CD4-positive, alpha-beta T cell treated with Interleukin-6 at 100 ng/mL for 8 hours (primary cell): ENCODE results near the gene PCCA.
"Not testable (repeated sequence)": the region's sequence is repeated elsewhere in the genome, so short reads cannot be mapped to it uniquely, and the experiment has no call there.

ENCODE experiments used
- DNase-seq: peaks from one replicate; pipeline ENCODE4 v3.0.0-alpha.2; 2020; ENCODE audit warnings: mixed read lengths, low spot score

The PCCA gene

DNA sequence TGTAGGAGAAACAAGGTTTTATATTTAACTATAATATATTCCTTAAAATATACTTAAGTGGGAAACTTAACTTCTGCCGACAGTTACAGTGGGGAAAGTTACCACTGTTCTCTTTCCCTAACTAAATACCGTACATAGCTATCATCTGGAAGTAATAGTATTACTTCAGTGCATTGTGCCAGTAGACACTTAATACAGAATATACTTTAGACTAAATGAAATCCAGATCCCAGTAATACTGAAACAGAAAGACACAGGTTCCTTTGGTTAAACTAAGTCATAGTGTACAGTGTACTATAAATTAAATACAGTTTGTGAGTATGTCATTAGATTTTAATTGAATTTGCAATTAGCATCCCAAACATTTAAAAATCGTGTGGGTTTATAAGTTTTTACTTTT is 107.5 kb downstream of the PCCA start:
- DNase-seq = no peak

DNA sequence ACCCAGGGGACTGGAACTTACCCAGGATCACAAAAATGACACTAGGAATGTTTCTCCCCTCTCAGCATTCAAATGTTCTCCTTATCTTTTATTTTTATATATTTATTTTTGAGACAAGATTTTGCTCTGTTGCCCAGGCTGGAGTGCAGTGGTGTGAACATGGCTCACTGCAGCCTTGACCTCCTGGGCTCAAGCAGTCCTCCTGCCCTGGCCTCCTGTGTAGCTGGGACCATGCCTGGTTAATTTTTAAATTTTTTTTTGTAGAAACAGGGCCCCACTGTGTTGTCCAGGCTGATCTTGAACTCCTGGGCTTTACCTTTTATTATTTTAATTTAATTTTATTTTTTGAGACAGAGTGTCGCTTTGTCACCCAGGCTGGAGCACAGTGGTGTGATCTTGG is 108.2 kb downstream of the PCCA start:
- no peak for DNase-seq

DNA sequence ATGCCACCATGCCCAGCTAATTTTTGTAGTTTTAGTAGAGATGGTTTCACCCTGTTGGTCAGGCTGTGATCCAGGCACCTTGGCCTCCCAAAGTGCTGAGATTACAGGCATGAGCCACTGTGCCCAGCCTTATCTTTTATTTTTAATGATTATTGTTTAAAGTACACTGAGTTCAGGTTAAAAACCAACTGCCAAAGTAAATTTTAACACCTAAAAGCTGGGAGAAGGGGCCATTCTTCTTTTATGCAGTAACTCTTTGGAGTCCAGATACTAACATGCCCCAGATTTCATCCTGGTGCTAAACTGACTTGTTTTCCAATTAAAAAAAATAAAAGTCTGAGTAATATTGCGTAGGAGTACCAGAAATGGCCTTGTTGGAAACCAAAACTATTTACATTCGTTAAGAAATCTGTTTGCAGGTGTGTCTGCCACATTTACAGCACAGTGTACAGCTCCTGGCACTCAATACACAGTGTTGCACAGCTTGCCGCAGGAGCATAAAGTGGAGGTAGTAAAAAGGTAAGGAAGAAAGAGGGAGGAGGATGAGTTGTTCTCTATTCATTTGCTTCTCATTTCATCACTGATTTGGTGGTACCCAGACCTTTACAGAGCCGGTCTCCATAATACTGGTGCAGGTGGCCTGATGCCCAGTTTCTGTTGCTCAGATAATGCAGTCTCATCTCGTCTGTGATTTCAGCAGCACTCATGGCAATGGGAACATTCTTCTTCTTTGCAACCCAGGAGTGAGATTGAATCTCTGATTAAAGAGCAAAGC is 108.9 kb downstream of the PCCA start:
- no peak for DNase-seq

DNA sequence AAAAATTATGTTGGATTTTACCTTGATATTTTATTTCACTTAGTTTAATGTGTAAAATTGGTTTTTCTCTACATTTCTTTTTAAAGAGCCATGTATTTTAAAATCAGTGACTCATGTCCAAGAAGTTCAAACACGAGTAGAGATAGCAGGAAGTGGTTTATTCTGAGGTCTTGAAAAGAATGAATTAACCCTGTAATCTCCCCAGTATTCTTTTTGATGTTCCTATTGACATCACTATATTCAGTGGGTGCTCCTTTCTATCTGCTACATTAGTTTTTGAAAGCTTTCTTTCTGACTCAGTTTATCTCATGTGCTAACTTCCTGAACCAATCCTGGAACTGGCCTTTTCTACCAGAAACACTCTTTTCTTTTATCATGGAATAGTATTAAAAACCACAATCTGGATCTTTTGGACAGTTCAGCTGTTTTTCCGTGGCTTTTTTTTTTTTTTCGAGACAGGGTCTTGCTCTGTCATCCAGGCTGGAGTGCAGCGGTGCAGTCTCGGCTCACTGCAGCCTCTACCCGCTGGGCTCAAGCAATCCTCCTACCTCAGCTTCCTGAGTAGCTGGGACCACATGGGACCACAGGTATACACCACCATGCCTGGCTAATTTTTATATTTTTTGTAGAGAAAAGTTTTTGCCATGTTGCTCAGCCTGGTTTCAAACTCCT is 114.9 kb downstream of the PCCA start:
- peak; percentile 25 for DNase-seq

DNA sequence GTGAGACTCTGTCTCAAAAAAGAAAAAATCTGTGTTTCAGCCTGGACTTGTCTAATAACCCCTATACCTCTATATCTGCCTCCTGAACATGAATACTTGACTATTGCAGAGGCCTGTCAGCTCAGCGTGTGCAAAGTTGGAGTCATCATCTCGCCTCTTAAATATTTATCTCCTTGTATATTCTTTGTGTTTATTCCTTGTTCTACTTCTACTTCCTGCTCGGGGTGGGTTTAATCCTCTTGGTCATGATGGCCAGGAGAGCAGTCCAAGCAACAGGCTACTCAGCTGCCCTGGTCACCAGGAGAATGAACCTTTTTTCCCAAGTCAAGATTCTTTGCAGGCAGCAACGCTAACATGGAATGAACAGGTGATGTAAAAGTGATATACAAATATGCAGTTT is 119.1 kb downstream of the PCCA start:
- no peak for DNase-seq

DNA sequence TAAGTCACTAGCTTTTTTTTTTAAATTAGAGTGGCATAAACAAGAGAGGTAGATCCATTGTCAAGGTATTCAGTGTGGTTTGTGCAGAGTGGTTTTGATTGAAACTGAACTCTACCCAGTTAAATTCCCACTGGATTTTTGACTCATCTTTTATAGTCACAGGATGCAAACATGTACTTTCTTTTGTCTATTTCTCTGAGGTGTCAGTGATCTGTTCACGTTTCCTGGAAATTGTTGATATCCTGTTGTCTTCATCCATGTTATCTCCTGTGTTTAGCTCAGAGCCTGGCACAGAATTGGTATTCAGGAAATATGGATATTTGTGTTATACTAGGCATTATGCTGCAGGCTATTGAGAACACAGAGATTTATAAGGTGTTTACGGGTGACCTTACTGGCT is 119.7 kb downstream of the PCCA start:
- no peak for DNase-seq

DNA sequence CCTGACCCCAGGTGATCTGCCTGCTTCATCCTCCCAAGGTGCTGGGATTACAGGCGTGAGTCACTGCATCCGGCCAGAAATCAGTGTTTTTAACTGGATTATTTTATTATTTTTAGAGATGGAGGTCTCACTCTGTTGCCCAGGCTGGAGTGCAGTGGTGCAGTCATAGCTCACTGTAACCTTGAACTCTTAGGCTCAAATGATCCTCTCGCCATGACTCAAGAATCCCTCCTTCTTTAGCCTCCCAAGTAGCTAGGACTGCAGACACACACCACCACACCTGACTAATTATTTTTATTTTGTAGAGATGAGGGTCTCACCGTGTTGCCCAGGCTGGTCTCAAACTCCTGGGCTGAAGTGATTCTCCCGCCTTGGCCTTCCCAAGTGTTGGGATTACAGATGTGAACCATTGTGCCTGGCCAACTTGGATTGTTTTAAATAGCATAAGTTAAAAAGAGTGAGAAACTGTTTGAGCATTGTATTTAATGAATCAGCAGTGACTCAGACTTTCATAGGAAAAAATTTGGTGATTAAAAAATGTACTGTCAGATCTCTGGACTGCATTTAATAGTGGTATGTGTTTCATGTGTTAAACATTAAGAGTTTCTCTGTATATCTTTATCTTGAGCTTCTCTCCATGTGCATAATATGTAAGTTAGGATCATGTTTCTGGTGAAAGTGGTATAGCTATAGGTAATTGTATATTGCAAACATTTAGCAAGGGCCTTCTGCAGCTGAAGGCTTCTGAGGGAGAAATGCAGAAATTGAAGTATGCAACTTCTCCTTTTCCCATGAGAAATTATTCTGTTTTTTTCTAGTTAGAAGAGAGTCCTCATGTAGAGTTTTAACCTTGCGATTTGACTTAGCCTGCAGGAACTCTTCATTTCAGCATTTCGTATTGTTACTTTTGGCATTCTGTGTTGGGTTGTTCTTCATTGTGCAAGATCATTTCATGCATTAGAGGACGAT is 121.2 kb downstream of the PCCA start:
- no peak for DNase-seq

DNA sequence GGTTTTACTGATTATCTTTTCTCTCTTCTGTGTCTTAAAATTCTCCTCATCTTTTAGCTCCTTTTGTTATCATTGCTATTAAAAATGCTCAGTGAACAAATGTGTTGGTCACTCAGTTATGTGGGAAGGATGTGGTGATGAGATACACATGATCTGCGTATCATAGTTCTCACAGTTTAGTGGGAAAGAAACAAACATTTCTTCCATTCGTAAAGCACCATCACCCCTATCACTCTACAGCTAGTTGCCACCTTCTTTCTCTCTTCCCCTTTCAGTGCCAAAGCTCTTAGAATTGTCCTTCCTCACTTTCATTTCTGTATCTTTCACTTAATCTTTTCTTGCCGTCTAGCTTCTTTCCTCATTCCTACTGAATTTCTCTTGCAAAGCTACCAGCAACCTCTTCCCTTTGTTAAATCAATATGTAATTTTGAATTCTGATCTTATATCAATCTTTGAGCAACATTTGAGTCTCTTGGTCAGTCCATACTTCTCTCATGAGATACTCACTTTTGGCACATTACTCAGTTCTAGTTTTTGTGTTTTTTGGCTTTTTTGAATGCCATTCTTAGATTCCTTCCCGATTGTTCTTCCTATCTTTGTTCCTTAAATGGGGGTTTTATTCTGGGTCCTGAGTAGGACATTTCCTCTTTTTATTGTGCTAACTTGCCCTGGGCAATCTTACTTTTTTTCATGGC is 122.3 kb downstream of the PCCA start:
- DNase-seq = no peak

DNA sequence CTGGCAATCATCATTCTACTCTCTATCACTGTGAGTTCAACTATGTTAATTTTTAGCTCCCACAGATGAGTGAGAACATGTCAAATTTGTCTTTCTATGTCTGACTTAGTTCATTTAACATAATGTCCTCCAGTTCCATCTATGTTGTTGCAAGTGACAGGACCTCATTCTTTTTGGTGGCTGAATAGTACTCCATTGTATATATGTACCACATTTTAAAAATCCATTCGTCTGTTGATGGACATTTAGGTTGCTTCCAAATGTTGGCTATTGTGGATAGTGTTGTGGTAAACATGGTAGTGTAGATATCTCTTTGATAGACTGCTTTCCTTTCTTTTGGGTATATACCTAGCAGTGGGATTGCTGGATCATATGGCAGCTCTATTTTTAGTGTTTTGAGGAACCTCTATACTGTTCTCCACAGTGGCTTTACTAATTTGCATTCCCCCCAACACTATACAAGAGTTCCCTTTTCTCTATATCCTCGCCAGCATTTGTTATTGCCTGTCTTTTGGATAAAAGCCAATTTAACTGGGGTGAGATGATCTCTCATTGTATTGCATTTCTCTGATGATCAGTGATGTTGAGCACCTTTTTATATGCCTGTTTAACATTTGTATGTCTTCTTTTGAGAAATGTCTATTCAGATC is 124.1 kb downstream of the PCCA start:
- no peak for DNase-seq

DNA sequence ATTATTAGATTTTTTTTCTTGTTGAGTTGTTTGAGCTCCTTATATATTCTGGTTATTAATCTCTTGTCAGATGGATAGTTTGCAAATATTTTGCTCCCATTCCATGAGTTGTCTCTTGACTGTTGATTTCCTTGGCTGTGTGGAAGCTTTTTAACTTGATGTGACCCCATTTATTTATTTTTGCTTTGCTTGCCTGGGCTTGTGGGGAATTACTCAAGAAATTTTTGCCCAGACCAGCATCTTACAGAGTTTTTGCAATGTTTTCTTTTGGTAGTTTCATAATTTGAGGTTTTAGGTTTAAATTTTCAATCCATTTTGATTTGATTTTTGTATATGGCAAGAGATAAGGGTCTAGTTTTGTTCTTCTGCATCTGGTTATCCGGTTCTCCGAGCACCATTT is 124.7 kb downstream of the PCCA start:
- DNase-seq = no peak

DNA sequence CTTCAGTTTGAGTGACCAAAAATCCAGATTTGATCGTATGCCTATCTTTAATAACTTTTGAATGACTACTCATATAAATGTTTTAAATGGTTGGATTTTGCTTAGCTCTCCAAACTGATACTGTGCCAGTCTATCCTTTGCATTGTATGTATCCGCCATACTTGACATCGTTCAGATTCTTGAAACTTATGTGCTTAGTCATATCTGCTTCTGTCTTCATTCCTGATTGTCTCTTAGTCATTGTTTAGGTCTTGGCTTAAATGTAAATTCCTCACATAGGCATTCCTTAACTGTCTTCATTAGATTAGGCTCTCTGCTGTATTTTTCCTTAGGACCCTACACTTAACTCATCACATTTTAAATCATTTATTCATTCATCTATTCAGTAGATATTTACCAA is 126.0 kb downstream of the PCCA start:
- no peak for DNase-seq

DNA sequence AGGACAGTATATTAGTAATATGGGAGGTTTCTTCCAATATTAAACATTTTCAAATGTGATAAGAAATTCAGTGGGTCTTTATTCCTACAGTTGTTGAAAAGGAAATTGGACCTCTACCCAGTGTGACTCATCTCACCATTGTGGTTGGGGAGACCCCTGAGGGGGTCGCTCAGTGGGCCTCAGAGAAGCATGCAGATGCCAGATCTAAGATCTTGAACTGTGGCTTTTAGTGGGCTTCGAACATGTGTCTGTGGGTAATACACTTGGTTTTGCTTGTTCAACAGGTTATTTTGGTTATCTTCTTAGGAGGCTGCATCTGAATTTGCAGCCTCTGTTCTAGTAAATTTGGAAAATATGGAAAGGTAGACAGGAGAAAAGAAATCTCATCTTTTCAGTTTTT is 132.3 kb downstream of the PCCA start:
- no peak for DNase-seq

DNA sequence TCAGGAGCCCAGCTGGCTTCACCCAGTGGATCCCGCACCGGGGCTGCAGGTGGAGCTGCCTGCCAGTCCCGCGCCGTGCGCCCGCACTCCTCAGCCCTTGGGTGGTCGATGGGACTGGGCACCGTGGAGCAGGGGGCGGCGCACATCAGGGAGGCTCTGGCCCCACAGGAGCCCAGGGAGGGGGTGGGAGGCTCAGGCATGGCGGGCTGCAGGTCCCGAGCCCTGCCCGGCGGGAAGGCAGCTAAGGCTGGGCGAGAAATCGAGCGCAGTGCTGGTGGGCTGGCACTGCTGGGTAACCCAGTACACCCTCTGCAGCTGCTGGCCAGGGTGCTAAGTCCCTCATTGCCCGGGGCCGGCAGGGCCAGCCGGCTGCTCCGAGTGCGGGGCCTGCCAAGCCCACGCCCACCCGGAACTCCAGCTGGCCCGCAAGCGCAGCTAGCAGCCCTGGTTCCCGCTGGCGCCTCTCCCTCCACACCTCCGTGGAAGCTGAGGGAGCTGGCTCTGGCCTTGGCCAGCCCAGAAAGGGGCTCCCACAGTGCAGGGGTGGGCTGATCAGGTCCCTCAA is 135.2 kb downstream of the PCCA start:
- DNase-seq = not testable (repeated sequence)

DNA sequence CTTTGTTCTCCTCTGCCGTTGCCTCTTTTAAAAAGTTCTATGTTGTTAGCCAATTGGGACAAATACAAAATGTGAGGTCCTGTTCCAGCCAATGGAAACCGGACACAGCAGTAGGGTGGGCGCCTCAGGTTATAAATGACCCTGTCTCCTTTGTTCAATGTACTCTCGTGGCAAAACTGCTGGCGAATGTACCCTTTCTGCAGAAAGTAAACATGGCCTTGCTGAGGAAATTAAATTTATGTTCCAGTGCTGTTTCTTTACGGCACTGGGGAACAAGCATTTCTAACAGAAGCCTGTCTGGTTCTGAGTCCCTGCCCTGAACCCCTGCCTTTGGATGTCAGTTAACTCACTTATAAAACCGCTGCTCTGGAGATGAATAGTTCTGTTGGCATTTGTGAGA is 140.7 kb downstream of the PCCA start:
- no peak for DNase-seq

DNA sequence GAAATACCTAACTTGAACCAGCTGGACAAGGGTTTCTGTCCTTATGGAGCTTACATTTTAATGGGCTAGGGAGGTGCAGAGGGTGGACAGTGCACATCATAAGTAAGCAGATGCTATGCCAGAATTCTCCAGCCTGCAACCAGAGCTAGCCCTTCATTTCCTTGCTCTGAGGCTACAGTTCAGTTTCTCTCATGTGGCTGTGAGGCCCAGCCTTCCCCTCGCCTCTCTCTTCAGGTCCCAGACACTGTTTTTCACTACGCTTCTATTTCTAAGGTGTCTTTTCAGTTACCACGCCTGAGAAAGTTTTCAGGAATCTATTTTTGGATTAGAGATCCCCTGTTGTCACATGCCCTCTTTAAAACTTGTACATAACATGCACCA is 141.9 kb downstream of the PCCA start:
- DNase-seq = no peak

DNA sequence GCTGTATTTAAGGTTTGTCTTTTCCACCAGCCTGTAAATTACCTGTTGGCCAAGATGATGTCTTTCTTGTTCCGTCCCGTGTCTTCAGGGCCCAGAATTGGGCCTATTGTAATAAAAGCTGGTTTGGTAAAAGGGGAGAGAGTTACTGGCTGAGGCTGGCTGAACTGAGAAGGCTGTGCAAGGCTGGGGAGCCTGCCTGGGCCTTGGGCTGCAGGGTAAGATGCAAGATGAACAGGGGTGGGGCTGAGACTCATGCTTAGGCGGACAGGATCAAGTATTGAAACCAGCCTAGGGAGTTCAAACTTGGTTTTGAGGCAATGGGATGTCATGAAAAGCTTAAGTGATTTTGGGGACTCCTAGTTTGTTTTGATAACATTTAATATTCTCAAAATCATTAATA is 142.3 kb downstream of the PCCA start:
- no peak for DNase-seq

DNA sequence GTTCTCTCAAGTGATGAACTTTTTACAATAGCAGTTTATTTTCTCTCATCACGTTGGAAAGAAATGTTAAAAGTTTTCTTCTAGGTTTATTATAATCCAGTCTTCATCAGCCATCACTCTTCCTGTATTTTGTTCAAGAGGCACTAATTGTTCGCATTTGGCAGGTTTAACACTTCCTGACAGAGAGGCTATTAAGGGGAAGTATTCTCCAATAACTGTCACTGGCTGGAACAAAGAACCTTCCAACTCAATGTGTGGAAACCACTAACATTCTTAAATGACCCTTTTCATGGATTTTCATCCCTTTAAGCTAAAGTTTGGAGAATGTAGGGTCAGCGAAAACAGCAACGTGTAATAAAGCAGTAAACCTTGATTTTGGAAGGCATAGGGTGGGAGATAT is 145.1 kb downstream of the PCCA start:
- DNase-seq = no peak

DNA sequence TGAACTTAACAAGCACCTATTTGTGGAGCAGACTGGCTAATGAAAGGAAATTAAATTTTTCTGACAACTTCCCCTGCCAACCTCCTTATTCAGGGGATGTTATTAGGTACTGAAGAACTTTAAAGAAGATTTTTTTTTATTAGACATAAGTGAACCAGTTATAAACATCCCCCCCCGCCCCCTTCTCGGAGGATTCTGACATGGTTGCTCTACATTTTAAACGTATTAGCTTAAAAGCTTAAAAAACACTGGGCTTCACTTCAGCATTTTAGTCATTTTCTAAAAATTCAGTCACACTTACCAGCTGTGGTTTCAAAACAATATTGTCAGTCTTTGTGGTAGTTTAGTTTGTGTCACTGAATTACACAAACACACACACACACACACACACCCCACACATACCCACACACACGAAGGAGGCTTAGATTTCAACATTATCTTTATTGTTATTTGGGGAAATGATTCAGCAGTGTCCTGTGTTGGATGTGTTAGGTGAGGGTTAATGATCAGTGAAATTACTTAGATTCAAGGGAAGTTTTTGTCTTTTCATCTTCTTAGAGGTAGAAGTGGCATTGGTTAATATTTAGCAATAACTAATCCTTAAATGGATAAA is 145.7 kb downstream of the PCCA start:
- DNase-seq = no peak

DNA sequence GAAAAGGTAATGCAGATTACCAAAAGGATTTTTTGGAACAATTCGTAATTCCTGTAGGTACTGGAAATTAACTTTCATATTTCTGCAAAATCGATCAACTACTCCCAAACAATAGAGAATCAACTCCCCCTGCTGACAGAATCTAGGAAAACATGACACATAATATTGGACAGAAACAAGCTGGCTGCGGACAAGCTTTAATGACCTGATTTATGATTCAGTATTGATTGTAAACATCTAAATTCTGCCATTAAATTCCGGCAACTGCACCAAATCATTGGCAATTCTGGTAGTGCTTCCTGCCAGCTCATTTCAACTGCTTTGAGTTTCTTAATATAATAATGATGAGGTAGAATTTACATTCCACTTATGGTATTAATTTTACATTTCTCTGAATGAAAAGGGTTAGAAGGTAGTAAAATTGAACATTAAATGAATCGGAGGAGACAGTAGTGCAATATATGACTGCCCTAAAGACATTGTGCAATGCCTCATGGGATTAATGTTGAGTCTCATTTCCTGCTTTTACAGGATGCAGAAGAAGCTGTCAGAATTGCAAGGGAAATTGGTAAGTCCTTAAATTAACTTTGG is 146.5 kb downstream of the PCCA start:
- peak; percentile 48 for DNase-seq

DNA sequence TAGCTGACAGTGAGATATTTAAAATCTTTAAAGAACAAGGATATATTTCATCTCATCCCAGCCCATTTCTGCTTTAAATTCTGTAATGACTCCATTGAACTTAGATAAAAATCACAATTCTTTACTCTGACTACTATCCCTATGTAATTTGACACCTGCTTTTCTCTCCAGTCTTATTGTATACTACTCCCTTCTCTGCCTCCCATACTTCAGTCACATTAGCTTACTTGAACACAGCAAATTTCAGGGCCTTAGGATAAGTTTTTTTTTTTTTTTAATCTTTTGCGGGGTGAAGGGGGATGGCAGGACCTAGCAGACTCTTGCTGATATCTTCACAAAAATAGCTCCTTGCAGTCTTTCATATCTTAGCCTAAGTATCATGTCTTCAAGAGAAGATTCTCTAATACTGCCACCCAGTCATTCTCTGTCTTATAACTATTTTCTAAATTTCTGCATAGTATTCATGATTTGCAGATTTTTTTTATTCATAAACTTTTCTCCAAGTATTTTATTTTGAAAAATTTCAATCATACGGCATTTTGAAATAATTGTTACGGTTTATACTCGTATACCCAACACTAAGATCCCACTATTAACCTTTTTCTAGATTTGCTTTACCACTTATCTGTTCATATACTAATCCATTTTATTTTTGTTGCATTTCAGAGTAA is 151.4 kb downstream of the PCCA start:
- no peak for DNase-seq
